Spleen (tissue), 7 donors: Measurements from ENCODE around the gene ATL2.

Experiments used
- POLR2A ChIP-seq, 3 donors: fragments of 450-650 bp; IDR thresholded peaks; one replicate each; pipeline ENCODE4 v1.5.1; 2017; ENCODE audit warnings: antibody characterized with exemption in 3 of 3, mild to moderate bottlenecking in 1 of 3
- POLR2AphosphoS5 ChIP-seq, 3 donors: sonication (generic); formaldehyde crosslinking; IDR thresholded peaks; one replicate each; pipeline ENCODE4 v1.5.1; 2017; ENCODE audit warnings: antibody characterized with exemption in 3 of 3
- TF ChIP-seq, protein P1 (sequence below), 11 experiments: fragments of 200-600 bp in 7 of 11; fragments of 450-650 bp in 4 of 11; sonication (generic) in 4 of 11; IDR thresholded peaks in 8 of 11; conservative IDR thresholded peaks in 3 of 11; 1 replicate in 7 of 11; 2 replicates in 4 of 11; pipeline versions ENCODE4 v1.4.0 to v1.8.0; 2016 to 2021; ENCODE audit warnings: antibody characterized with exemption in 11 of 11, inconsistent platforms in 4 of 11, mild to moderate bottlenecking in 1 of 11
- donor health status: DM: no; HTN: no; CAD: no; lungs with moderate emphysema.
- donor health status: DM: no; HTN: no; CAD: no.
- donor health status: DM: no; HTN: no; CAD: no.

DNA sequence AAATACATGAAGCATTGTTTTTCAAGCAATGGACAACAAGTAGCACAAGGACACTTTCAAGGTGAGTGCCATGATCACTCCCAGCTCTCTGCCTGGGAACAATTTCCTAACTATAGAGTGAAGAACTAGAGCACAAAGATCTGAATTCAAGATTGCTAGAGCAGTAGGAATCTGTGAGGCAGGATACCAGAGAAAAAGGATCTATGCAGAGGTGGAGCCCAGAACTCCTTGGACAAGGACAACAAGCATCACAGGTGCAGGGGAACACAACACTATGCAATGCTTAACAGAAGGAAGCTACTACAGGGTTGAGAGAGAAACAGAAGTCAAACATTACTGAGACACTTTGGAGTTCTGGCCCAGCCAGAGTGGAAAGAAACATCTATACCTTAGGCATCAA lies 24.7 kb downstream of the ATL2 start:
- TF ChIP-seq, protein P1, sequence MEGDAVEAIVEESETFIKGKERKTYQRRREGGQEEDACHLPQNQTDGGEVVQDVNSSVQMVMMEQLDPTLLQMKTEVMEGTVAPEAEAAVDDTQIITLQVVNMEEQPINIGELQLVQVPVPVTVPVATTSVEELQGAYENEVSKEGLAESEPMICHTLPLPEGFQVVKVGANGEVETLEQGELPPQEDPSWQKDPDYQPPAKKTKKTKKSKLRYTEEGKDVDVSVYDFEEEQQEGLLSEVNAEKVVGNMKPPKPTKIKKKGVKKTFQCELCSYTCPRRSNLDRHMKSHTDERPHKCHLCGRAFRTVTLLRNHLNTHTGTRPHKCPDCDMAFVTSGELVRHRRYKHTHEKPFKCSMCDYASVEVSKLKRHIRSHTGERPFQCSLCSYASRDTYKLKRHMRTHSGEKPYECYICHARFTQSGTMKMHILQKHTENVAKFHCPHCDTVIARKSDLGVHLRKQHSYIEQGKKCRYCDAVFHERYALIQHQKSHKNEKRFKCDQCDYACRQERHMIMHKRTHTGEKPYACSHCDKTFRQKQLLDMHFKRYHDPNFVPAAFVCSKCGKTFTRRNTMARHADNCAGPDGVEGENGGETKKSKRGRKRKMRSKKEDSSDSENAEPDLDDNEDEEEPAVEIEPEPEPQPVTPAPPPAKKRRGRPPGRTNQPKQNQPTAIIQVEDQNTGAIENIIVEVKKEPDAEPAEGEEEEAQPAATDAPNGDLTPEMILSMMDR (IDR thresholded peaks at IDR 0.05 in 8 of 11, conservative IDR thresholded peaks at IDR 0.05 in 3 of 11), result no peak
- TF ChIP-seq POLR2A (IDR thresholded peaks at IDR 0.05) (no peak), POLR2AphosphoS5 (IDR thresholded peaks at IDR 0.05) (no peak)
